ENCODE results near the gene PLCD1.

PLCD1 gene

GRCh38 chr3:37984596-37984995 lies 44.8 kb downstream of the PLCD1 start:
- DNase-seq (ENCODE audit: low read depth), result no peak
- TF ChIP-seq CTCF (IDR thresholded peaks at IDR 0.05; ENCODE audit: insufficient read depth, low read depth, low read length, missing control alignments), result no peak
- H3K4me3 ChIP-seq (ENCODE audit: low read depth, low read length), result no peak overlapping the region

DNA sequence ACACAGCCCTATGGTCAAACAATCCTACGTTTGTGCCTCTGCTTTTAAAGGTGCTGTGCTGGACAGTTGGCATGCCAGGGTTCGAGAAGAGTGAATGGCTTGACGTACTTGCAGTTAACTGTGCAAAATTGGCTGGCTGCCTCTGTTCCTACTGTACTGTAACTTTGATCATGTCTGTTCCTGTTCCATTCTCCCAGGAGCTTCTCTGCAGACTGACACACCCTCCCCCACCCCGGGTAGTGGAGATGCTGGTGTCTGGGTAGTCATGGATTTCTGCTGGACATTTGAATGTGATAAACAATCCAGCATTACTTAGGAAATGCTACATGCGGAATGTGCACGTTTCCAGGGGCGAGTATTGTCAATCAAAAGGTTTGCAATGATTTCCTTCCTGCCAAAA lies 45.4 kb downstream of the PLCD1 start:
- TF ChIP-seq CTCF (IDR thresholded peaks at IDR 0.05; ENCODE audit: insufficient read depth, low read depth, low read length, missing control alignments), result no peak
- DNase-seq (ENCODE audit: low read depth), result no peak
- no peak overlapping the region for H3K4me3 ChIP-seq (ENCODE audit: low read depth, low read length)

DNA sequence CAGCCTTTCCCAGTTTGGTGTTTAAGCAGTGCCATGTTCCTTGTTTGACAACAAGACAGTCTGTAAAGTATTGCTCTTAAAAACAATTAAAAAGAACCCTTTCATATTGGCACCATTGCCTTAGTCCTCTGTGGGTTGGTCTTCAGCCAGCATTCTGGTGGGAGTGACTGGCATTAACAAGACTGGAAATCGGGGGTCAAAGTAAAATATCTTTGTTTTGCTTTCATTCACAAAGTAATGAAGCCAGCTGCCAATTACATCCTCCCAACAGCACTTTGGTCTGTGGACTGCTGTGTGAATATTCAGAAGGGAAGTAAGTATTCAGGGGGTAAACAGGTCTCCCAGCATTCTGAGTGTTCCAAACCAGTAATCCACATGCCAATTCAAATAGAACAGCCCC lies 47.1 kb downstream of the PLCD1 start:
- H3K4me3 ChIP-seq (ENCODE audit: low read depth, low read length), result no peak overlapping the region
- no peak for DNase-seq (ENCODE audit: low read depth)
- no peak for TF ChIP-seq CTCF (IDR thresholded peaks at IDR 0.05; ENCODE audit: insufficient read depth, low read depth, low read length, missing control alignments)

DNA sequence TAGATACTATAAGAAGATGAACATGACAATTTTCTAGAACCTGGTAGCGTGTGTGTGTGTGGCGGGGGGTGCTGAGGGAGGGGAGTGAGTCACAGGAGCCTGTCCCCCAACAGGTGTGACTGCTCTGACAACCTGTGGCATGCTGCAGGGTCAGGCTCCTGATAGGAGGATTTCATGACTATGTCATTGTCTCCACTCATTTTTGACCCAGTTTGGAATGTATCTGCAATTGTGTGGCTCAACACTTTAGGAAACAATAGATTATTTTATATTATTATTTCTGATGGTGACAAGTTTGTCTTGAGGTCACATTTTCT lies 48.1 kb downstream of the PLCD1 start:
- no peak for DNase-seq (ENCODE audit: low read depth)
- no peak overlapping the region for H3K4me3 ChIP-seq (ENCODE audit: low read depth, low read length)
- TF ChIP-seq CTCF (IDR thresholded peaks at IDR 0.05; ENCODE audit: insufficient read depth, low read depth, low read length, missing control alignments), result no peak

GRCh38 chr3:37980462-37981347 lies 48.7 kb downstream of the PLCD1 start:
- no peak for TF ChIP-seq CTCF (IDR thresholded peaks at IDR 0.05; ENCODE audit: insufficient read depth, low read depth, low read length, missing control alignments)
- DNase-seq (ENCODE audit: low read depth), result no peak
- H3K4me3 ChIP-seq (ENCODE audit: low read depth, low read length), result no peak overlapping the region

GRCh38 chr3:37979541-37980461 lies 49.6 kb downstream of the PLCD1 start:
- no peak for TF ChIP-seq CTCF (IDR thresholded peaks at IDR 0.05; ENCODE audit: insufficient read depth, low read depth, low read length, missing control alignments)
- no peak for DNase-seq (ENCODE audit: low read depth)
- no peak overlapping the region for H3K4me3 ChIP-seq (ENCODE audit: low read depth, low read length)

Measured in GM12865 (cell line).